Right lobe of liver (tissue), 6 donors: ENCODE measurements around the gene OR10G7. TPM values are rescaled to one million over a fixed set of nuclear protein-coding genes. Genes with fewer than 3 reads are reported as not detected.

Experiments
- ATAC-seq, 4 donors: fragments of 200-7000 bp; cut with Tn5 transposase; one replicate each; pipeline ENCODE4 v1.9.1; 2020; ENCODE audit warnings: mild to moderate bottlenecking in 4 of 4, moderate library complexity in 4 of 4
- DNase-seq, 3 donors: peaks; one replicate each; pipeline ENCODE4 v3.0.0-alpha.2; 2020
- H3K27ac ChIP-seq, 3 donors: fragments of 200-600 bp; one replicate each; pipeline ENCODE4 v1.8.0; 2022
- H3K27me3 ChIP-seq, 2 donors: fragments of 200-600 bp; one replicate each; pipeline ENCODE4 v1.8.0; 2022
- H3K36me3 ChIP-seq, 4 donors: fragments of 200-600 bp; sonication (generic) in 1 of 4; one replicate each; pipeline versions ENCODE4 v1.5.1 to v1.8.0; 2017 to 2022; ENCODE audit warnings: control low read depth in 1 of 4
- H3K4me1 ChIP-seq, 4 donors: fragments of 200-600 bp; sonication (generic) in 1 of 4; one replicate each; pipeline versions ENCODE4 v1.5.1 to v1.8.0; 2017 to 2022; ENCODE audit warnings: control low read depth in 1 of 4
- H3K4me3 ChIP-seq, 3 donors: fragments of 200-600 bp; one replicate each; pipeline ENCODE4 v1.8.0; 2022
- H3K9me3 ChIP-seq, 4 donors: fragments of 200-600 bp; sonication (generic) in 1 of 4; one replicate each; pipeline versions ENCODE4 v1.5.1 to v1.8.0; 2017 to 2022; ENCODE audit warnings: control low read depth in 1 of 4
- POLR2A ChIP-seq: fragments of 450-650 bp; IDR thresholded peaks from one replicate; pipeline ENCODE4 v1.6.1; 2017; ENCODE audit warnings: antibody characterized with exemption, mild to moderate bottlenecking
- WGBS: methylation state at CpG from one replicate; pipeline ENCODE4 v1.1.6; 2018; ENCODE audit warnings: low coverage, low lambda C conversion rate; ENCODE audit not compliant: insufficient coverage; ENCODE audit errors: missing lambda C conversion rate; 5-methylcytosine and 5-hydroxymethylcytosine counted together
- intact Hi-C, 2 donors: fragments of 100-400 bp; cut with DNase I; formaldehyde crosslinking; loops; one replicate each; pipeline versions ENCODE4 v1.11.2 to v1.14.1; 2022
- total RNA-seq, 6 experiments: library from RNA; depleted of rRNA in 2 of 6; stranded (reverse); fragments of >200 nt in 2 of 6; fragmentation: NEBNext Ultra II Directional in 3 of 6; extraction: Animal tissue kit (Norgen Biotek cat#: 25700) in 3 of 6; gene quantifications; one replicate each; pipeline versions ENCODE4 v1.1.0 to v1.2.4, GENCODE V29; 2016 to 2023
- TF ChIP-seq, protein P1 (sequence below), 4 donors: fragments of 200-600 bp in 3 of 4; fragments of 450-650 bp in 1 of 4; IDR thresholded peaks; one replicate each; pipeline versions ENCODE4 v1.5.1 to v1.8.0; 2016 to 2022; ENCODE audit warnings: antibody characterized with exemption in 4 of 4, mild to moderate bottlenecking in 2 of 4
- donor health status: DM: no; HTN: yes; CAD: no.
- donor health status: DM: no; HTN: no; CAD: no.
- donor health status: DM: no; HTN: no; CAD: no.
- donor health status: DM: no; HTN: yes; CAD: no.
- donor health status: DM: no; HTN: yes; CAD: no.

Gene OR10G7
- total RNA-seq, 6 experiments from 2014 or later: not detected

GRCh38 chr11:124081483-124081882, 40.4 kb upstream of the OR10G7 start:
- no peaks in the 10 kb centered on the region for H3K4me1 ChIP-seq
- peaks cover 0 to 4% of the 10 kb centered on the region in 2 donors for H3K27me3 ChIP-seq
- TF ChIP-seq, protein P1, sequence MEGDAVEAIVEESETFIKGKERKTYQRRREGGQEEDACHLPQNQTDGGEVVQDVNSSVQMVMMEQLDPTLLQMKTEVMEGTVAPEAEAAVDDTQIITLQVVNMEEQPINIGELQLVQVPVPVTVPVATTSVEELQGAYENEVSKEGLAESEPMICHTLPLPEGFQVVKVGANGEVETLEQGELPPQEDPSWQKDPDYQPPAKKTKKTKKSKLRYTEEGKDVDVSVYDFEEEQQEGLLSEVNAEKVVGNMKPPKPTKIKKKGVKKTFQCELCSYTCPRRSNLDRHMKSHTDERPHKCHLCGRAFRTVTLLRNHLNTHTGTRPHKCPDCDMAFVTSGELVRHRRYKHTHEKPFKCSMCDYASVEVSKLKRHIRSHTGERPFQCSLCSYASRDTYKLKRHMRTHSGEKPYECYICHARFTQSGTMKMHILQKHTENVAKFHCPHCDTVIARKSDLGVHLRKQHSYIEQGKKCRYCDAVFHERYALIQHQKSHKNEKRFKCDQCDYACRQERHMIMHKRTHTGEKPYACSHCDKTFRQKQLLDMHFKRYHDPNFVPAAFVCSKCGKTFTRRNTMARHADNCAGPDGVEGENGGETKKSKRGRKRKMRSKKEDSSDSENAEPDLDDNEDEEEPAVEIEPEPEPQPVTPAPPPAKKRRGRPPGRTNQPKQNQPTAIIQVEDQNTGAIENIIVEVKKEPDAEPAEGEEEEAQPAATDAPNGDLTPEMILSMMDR (IDR thresholded peaks at IDR 0.05): no peak
- WGBS: 59% methylated on average over 3 of the region's 3 CpGs
- no peak for DNase-seq
- no peak for ATAC-seq
- no peak overlapping the region for H3K27ac ChIP-seq
- intact Hi-C loops: no loop called here
- no peak overlapping the region for H3K4me3 ChIP-seq
- no peaks in the 10 kb centered on the region for H3K36me3 ChIP-seq
- no peaks in the 10 kb centered on the region for H3K9me3 ChIP-seq

DNA sequence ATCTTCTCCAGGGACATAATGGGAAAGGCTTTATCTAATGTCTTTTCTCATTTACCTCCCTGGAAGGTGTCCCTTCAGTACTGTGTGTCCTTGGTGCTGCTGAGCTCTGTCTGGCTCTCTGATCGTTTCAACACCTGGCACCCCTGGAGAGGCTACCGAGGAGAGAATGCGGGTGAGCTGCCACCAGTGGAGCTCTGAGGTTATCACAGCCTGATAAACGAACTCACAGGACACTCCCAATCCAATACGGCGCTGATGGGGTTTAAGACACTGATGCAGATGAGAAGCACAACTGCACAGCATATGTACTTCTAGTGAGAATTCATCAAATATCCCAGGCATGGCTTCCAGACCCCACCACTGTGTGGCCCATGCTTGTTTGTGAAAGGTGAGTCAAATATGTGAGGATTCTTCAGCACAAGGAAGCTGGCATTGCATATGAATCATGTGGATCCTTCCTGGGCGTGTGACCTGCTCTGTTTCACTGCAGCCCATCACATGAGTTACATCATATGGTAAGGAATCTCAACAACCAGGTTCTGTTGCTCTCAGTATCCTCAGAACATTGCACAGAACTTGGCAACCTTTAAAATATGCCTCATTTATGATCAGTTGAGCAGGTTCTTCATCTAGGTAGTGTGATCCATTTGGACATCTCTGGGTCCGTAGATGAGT, 39.3 kb upstream of the OR10G7 start:
- Histone ChIP-seq H3K27me3 (peaks cover 0 to 4% of the 10 kb centered on the region in 2 donors), H3K9me3 (no peaks in the 10 kb centered on the region)

DNA sequence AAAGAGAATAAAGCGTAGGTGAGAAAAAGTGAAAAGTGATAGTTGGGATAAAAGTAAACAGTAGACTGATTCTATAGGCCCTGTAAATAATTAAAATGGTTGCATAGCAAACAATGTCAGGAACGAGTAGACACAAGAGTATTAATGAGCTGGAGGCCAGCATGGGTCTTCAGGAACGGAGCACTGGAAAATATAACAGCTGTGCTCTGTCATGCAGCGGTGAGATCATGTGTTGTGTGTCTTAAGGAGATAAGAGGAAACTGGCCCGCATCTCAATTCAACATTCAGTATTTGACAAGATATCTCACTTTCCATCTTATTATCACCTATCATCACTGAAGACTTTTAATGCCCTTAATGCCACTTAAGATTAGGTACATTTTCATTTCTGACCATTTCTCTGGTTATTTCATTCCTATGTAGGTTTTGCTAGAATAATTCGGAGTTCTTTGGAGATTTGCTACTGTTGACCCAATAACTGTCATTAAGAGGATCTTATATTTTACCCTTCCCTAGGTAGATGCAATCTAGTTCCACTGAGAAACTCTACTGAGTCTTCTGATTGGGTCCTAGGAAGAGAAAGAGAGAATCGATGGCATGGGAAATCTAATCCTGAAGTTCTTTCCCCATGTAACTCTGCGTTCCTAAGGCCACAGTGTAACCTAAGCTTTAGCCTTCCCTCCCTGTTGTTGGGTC, 38.7 kb upstream of the OR10G7 start:
- peaks cover 0 to 2% (median 0%) of the 10 kb centered on the region in 4 donors for H3K4me1 ChIP-seq
- intact Hi-C loops: no loop called here
- WGBS: 53% methylated on average over 7 of the region's 8 CpGs

More for the DNA sequence above, 39.3 kb upstream of the OR10G7 start:
- ATAC-seq: no peak
- H3K4me3 ChIP-seq: no peak overlapping the region
- intact Hi-C loops: no loop called here
- TF ChIP-seq POLR2A: no peak
- TF ChIP-seq, protein P1 (IDR thresholded peaks at IDR 0.05): no peak
- DNase-seq: no peak
- no peaks in the 10 kb centered on the region for H3K36me3 ChIP-seq
- 41% methylated on average over 4 of the region's 8 CpGs for WGBS
- H3K27ac ChIP-seq: no peak overlapping the region
- H3K4me1 ChIP-seq: peaks cover 0 to 2% (median 0%) of the 10 kb centered on the region in 4 donors

GRCh38 chr11:124078591-124078990, 37.5 kb upstream of the OR10G7 start:
- no peak for ATAC-seq

More for the DNA sequence above, 38.7 kb upstream of the OR10G7 start:
- TF ChIP-seq, protein P1 (IDR thresholded peaks at IDR 0.05): no peak
- TF ChIP-seq POLR2A: no peak
- ATAC-seq (no peak), DNase-seq (no peak)
- H3K36me3 ChIP-seq: no peaks in the 10 kb centered on the region
- no peak overlapping the region for H3K27ac ChIP-seq
- no peak overlapping the region for H3K4me3 ChIP-seq
- peaks cover 0 to 4% of the 10 kb centered on the region in 2 donors for H3K27me3 ChIP-seq
- no peaks in the 10 kb centered on the region for H3K9me3 ChIP-seq

More at GRCh38 chr11:124078591-124078990, 37.5 kb upstream of the OR10G7 start:
- Histone ChIP-seq H3K9me3 (no peaks in the 10 kb centered on the region), H3K4me1 (peaks cover 0 to 2% (median 0%) of the 10 kb centered on the region in 4 donors), H3K4me3 (no peak overlapping the region), H3K36me3 (no peaks in the 10 kb centered on the region), H3K27me3 (peaks cover 0 to 4% of the 10 kb centered on the region in 2 donors), H3K27ac (no peak overlapping the region)
- TF ChIP-seq, protein P1 (IDR thresholded peaks at IDR 0.05): no peak
- no peak for TF ChIP-seq POLR2A
- intact Hi-C loops: no loop called here
- 86% methylated on average over 2 of the region's 2 CpGs for WGBS
- DNase-seq: no peak
